ENCODE results near the gene MS4A14. TPM values are rescaled to one million over a fixed set of nuclear protein-coding genes. Genes with fewer than 3 reads are reported as not detected.

The MS4A14 gene
- total RNA-seq, 4 donors from 2014 or later = 0.39 to 8.7 (median 4.1) TPM

DNA sequence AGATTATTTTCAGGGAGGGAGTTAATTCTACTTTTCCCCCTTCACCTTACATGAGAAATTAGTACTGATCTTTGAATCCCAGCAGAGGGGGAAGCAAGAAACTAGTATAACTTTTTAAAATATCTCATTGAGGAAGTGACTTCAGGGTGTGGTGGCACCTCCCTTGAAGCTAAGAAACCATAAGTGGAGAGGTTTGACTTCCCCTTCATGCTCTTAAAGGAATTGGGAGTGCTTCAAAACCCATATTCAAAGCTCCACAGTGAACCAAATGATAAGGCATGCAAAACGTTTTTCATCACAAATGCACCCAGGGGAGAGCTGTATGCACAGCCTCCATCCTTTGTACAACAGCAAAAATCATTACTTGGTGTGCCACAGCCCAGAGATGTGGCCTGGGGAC is 540 bp downstream of the MS4A14 start:
- H3K27me3 ChIP-seq = no peaks in the 10 kb centered on the region
- H3K9me3 ChIP-seq = no peaks in the 10 kb centered on the region
- TF ChIP-seq EP300 (IDR thresholded peaks at IDR 0.05) = no peak
- no peak for TF ChIP-seq CTCF (IDR thresholded peaks at IDR 0.05)
- no peak for TF ChIP-seq POLR2A (IDR thresholded peaks at IDR 0.05)
- H3K4me3 ChIP-seq = no peak overlapping the region
- no peak for DNase-seq (ENCODE audit: low spot score in 2 of 2)
- H3K4me1 ChIP-seq = no peaks in the 10 kb centered on the region
- WGBS, 2 donors = 0% methylated on average over 1 of the region's 1 CpG
- H3K36me3 ChIP-seq = no peaks in the 10 kb centered on the region
- H3K27ac ChIP-seq = no peak overlapping the region

DNA sequence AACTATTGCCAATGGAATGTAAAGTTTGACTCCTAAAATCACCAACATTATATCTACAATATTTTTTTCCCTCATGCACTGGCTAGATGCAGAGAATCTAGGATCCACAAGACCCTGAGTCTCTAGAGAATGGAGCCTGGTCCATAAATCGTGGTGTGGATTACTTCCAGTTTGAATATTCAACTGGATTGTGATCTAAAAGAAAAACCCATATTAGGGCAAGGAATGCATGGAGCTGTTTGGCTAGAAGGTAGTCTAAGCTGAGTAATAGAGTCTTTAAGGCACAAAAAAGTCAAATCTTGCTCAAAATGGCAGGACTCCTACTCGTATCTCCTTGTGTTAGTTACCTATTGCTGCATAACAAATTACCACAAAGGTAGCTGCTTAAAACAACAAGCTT is 23.8 kb downstream of the MS4A14 start:
- no peaks in the 10 kb centered on the region for H3K4me1 ChIP-seq
- no peak overlapping the region for H3K27ac ChIP-seq
- WGBS, 2 donors = 19 to 25% methylated on average over 2 of the region's 2 CpGs
- no peaks in the 10 kb centered on the region for H3K36me3 ChIP-seq
- no peaks in the 10 kb centered on the region for H3K27me3 ChIP-seq
- H3K4me3 ChIP-seq = no peak overlapping the region
- DNase-seq (ENCODE audit: low spot score in 2 of 2) = no peak
- TF ChIP-seq POLR2A (IDR thresholded peaks at IDR 0.05) = no peak
- no peak for TF ChIP-seq EP300 (IDR thresholded peaks at IDR 0.05)
- TF ChIP-seq CTCF (IDR thresholded peaks at IDR 0.05) = no peak
- H3K9me3 ChIP-seq = peaks cover 0 to 9% (median 0%) of the 10 kb centered on the region in 4 donors

GRCh38 chr11:60422609-60423008 is 26.4 kb downstream of the MS4A14 start:
- Histone ChIP-seq H3K9me3 (peaks cover 0 to 9% (median 0%) of the 10 kb centered on the region in 4 donors), H3K27ac (no peak overlapping the region), H3K4me3 (no peak overlapping the region), H3K36me3 (no peaks in the 10 kb centered on the region), H3K27me3 (no peaks in the 10 kb centered on the region), H3K4me1 (no peaks in the 10 kb centered on the region)
- WGBS, 2 donors = 77 to 83% methylated on average over 1 of the region's 1 CpG
- no peak for DNase-seq (ENCODE audit: low spot score in 2 of 2)
- TF ChIP-seq EP300 (IDR thresholded peaks at IDR 0.05) = no peak
- TF ChIP-seq CTCF (IDR thresholded peaks at IDR 0.05) = no peak
- no peak for TF ChIP-seq POLR2A (IDR thresholded peaks at IDR 0.05)

DNA sequence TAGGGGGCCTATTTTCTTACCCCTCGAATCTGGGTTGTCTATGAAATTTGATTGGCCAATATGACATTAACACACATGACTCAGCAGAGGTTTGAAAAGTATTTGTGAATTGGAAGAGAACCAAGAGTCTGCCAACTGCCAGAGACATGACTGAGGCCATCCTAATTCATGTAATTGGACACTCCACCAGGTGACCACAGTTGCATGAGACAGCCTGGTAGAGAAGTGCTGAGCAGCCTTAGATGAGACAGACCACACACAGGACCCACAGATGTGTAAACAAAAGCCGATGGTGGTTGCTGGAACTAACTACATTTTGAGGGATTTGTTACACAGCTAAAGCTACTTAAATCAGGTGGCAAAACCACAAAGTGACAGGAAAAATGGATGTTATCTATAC is 32.3 kb downstream of the MS4A14 start:
- DNase-seq (ENCODE audit: low spot score in 2 of 2) = no peak
- no peak overlapping the region for H3K4me3 ChIP-seq
- no peaks in the 10 kb centered on the region for H3K36me3 ChIP-seq
- H3K27me3 ChIP-seq = no peaks in the 10 kb centered on the region
- no peak overlapping the region for H3K27ac ChIP-seq
- 59 to 60% methylated on average over 2 of the region's 2 CpGs for WGBS, 2 donors
- no peak for TF ChIP-seq EP300 (IDR thresholded peaks at IDR 0.05)
- no peak for TF ChIP-seq POLR2A (IDR thresholded peaks at IDR 0.05)
- TF ChIP-seq CTCF (IDR thresholded peaks at IDR 0.05) = no peak
- no peaks in the 10 kb centered on the region for H3K9me3 ChIP-seq
- H3K4me1 ChIP-seq = no peaks in the 10 kb centered on the region

DNA sequence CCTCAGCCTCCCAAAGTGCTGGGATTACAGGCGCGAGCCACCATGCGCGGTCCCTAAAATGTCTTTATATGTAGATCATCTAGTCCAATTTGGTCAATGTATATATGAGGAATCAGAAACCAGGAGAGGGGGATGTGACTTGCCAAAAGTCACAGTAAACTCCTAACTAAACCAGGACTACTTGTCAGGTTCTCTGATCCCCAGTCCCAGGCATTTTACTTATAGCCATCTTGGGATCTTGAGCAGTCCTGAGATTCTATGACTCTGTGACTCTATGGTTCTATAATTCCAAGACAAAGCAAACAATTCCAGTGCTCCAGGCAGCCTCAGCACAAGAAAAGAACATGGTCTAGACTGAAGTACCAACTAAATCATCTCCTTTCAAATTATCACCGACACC is 33.0 kb downstream of the MS4A14 start, which contains the start of gene MS4A5:
MS4A5 (plus strand) TSS at position 301 of the 400 bp plus-strand sequence. CDS start 103 bp downstream, outside the sequence.
- 97 to 98% methylated on average over 5 of the region's 5 CpGs for WGBS, 2 donors

More for the DNA sequence above, 33.0 kb downstream of the MS4A14 start, which contains the start of gene MS4A5:
- Histone ChIP-seq H3K27ac (no peak within 1 kb of the TSS), H3K27me3 (no peaks in the 10 kb centered on the region), H3K4me3 (no peak within 1 kb of the TSS), H3K9me3 (no peaks in the 10 kb centered on the region), H3K4me1 (no peaks in the 10 kb centered on the region), H3K36me3 (no peaks in the 10 kb centered on the region)
- DNase-seq (ENCODE audit: low spot score in 2 of 2) = no peak
- TF ChIP-seq EP300 (IDR thresholded peaks at IDR 0.05) = no peak
- no peak for TF ChIP-seq CTCF (IDR thresholded peaks at IDR 0.05)

All from tibial nerve (tissue), 4 donors.